ENCODE measurements around the gene TMEM139.
"Not testable (repeated sequence)": the region's sequence is repeated elsewhere in the genome, so short reads cannot be mapped to it uniquely, and the experiment has no call there.

TMEM139 gene

DNA sequence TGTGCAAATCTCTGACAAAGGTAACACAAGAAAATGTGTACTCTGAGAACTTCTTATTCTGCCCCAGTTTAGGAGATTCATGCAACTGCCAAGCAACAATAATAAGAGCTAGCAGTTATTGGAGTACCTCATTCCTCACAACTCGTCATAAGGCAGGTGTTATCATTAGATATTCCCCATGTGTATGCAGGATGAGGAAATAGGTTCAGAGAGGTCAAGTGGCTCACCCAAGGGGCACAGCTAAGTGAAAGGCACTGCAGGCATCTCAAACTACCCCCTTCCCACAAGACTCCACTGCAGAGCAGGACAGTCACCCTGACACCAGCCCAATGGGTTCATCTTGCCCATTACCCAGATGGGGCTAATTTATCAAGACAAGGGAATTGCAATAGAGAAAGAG is 22.9 kb upstream of the TMEM139 start:
- DNase-seq = no peak

DNA sequence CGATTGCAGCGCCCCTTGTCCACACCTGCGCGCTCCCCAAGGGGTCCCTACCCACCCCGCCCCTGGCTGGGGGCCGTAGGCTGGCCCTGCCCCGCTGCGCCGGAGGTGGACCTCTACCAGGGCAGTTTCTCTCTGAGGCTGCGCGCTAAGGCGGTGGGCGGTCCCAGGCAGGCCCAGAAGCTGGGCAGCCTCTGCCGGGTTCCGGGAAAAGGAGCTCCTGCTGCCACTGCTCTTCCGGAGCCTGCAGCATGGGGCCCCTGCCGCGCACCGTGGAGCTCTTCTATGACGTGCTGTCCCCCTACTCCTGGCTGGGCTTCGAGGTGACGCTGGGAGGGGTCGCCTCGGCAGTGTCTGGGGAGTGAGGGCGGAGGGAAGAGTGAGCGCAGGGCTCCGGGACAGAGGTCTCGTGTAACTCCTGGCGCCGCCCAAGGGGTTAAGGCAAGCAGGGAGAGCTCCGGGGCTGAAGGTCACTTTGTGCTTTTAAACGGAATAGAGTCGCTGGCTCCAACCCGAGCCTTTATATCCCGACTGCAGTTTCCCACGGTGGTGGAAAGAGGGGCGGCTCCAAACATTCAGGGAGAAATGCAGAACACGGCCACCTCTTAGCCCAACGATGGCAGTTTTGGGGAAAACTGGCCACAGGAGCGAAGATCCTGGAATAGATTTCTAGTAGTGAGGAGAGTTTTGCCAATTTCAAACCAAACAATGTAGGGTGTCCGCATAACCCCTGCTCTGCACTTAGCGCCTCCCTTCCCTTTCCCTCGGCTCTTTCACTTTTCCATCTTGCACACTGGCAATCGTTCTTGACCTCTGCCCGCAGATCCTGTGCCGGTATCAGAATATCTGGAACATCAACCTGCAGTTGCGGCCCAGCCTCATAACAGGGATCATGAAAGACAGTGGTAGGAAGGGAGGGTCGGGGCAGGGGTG is 21.2 kb upstream of the TMEM139 start, which contains the start of gene GSTK1:
Gene GSTK1 (plus strand): TSS at position 176 of the 930 bp plus-strand sequence. CDS start 73 bp downstream, at position 249.
- DNase-seq = peak; percentile 68

DNA sequence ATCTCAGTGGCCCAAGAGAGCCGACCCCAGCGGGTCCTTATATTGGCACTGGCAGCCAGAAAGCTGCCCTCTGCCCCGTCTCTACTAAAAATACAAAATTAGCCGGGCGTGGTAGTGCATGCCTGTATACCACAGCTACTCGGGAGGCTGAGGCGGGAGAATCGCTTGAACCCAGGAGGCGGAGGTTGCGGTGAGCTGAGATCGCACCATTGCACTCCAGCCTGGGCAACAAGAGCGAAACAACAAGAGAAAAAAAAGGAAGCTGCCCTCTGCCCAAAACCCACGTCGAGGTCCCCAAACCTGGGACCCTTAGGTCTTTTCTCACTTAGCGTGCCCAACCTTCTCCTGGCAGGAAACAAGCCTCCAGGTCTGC is 20.6 kb upstream of the TMEM139 start:
- not testable (repeated sequence) for DNase-seq

DNA sequence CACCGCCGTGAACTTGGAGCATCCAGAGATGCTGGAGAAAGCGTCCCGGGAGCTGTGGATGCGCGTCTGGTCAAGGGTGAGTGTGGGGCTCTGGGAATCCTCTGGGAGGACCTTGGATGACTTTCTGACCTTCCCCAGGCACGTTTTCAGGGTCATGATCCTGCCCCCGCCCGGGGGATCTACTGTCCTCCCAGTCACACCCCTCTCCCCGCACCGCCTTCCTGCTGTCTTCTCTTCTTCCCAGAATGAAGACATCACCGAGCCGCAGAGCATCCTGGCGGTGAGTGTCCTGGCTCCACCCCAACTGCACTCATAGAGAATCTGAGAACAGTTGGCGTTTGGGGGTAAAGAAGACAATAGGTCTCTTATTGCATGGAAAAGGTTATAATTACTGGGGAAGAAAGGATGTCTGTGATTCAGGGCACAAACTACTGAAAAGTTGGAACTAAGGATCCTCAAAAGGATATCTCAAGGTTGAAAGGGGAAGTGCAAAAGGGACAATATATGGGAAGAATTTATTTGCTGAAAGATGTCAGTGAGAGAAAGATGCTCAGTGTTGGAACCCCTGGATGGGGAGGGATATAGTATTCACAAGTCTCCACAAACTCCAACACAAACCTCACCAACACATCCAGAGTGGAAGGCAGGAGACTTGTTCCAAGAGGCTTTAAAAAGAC is 19.6 kb upstream of the TMEM139 start:
- no peak for DNase-seq

DNA sequence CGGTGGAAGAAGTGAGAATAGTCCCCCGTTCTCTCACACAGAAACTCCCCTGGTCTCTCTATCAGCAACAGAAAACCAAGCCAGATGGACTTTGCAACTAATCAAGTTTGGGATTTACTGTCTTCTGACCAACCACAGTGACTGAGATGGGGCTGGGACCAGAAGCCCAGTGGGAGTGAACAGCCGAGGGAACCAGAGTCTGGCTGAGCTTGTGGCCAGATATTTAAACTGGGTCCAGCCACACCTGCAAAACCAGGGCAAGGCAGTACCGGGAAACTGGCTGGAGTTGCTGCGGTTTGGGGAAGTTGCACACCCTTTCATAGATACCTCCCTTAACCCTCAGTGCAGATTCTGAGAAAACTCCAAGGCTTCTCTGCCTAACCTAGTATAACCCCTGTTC is 15.5 kb upstream of the TMEM139 start:
- no peak for DNase-seq

DNA sequence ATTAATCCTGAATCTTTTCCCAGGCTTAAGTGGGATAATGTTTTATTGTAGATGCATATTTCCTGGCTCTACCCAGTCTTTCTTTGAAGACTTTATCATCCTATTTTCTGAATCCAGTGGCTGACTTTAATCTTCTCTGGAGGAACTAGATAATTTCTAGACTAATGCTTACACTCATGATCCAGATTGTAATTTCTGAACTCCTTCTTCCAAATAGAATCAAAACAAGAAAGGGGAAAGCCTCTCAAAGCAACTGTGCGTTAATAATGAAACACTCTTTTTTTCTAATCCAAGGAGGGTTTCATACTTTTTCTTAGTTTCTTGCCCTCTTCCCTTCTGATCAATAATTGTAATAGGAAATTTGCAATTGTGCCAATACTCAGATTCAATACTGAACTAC is 13.5 kb upstream of the TMEM139 start:
- no peak for DNase-seq

DNA sequence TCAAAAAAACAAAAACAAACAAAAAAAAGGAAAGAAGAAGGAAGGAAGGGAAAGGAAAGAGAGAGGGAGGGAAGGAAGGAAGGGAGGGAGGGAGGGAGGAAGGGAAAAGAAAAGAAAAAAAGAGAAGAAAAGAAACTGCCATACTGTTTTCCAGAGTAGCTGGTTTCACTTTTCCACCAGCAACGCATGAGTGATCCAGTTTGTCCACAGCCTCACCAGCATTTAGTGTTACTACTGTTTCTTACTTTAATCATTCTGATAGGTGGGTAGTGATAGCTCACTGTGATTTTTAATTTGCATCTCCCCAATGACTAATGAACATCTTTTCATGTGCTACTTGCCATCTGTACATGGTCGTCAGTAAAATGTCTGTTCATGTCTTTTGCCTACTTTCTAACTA is 11.9 kb upstream of the TMEM139 start:
- no peak for DNase-seq

DNA sequence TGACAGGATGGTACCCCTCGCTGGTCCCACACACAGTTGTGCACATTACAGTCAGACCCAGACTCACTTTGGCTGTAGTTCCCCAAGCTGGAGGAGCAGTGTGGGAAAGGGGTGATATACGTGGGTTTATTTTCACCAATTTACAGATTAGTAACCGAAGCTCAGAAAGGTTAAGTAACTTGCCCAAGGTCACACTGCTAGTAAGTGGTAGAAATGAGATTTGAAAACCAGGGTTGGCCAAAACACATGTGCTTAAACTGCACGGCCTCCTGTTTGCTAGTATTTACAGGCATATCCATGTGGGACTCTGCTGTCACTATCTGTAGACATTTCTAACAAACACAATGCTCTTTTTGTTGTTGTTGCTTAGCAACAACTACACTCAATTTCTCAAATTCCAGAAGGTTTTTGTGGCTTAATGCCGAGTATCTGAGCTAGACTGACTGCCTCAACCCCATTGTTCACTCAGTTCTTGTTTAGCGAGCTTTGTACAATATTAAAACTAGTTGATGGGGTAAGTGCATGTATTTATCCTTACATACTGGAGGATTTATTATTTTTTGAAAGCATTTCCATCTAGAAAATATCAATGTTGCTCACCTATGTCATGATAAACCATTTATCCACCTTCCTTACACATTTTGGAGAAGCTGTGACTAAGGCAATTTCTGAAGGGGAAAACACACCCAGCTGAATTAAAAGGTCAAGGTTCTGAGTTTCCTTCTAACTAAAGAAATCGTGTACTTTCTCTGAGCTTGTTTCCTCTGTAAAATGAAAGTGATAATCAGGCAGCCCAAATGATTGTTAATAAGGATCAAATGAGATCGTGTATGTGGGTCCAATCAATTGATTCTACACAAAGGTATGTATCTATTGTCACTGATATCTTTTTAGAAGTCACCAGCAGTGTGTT is 5.3 kb upstream of the TMEM139 start:
- DNase-seq = peak; percentile 26

DNA sequence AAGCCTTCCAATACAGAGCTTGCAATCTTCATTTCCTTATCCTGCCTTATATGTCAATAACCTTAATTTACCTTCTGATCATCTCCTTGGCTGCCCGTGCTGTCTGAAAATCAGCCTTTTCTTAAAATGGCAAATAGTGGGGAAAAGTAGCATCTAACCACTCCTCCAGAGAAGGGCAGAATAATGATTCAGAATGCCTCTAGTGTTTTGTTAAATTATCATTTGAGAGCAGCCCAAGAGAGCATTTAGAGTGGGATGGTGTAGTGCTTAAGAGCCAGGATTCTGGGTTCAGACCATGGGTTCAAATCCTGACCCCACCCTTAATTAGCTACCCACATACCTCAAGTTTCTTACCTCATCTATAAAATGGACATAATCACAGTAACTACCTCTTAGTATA is 4.6 kb upstream of the TMEM139 start:
- DNase-seq = no peak

DNA sequence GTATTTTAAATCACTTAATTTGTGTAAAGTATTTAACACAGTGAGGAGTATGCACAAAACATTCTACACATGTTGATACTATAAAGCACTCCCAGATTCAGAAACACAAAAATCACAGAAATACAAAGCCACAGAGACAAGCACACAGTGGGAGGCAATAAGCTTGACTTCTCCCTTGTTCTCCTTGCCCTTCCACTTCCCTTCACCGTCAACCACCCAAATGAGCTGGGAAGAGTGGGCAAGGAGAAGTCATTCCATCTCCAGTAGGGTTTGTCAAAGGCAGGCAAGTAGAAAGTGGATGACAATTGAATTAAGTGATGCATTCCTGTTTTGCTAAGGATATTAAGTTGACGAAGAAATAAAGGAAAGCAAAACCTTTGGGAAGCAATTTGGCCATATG is 4.2 kb upstream of the TMEM139 start:
- DNase-seq = no peak

DNA sequence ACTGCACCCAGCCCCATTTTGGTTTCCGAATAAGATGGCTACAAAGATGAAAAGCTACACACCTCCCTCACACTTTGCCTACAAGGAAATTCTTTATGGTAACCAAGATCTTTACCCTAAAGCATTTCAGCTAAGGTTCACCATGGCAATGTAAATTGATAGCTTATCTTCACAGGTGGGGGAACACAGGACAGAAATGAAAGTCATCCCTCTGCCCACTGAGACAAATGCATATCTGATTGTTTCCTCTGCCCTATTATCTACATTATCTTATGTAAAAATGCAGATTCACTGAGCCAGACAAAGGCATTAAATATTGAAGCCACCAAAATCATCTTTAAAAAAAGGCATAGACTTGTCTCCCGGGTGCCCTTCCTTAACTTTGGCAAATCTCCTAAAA is 3.2 kb upstream of the TMEM139 start:
- no peak for DNase-seq

DNA sequence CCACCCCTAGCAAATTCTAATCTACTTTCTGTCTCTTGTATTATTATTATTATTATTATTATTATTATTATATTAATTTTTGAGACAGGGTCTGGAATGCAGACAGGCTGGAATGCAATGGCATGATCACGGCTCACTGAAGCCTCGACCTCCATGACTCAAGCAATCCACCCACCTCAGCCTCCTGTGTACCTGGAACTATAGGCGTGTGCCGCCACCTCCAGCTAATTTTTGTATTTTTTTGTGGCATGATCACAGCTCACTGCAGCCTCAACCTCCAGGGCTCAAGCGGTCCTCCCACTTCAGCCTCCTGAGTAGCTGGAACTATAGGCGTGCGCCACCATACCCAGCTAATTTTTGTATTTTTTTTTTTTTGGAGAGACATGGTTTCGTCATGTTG is 2.6 kb upstream of the TMEM139 start:
- no peak for DNase-seq

DNA sequence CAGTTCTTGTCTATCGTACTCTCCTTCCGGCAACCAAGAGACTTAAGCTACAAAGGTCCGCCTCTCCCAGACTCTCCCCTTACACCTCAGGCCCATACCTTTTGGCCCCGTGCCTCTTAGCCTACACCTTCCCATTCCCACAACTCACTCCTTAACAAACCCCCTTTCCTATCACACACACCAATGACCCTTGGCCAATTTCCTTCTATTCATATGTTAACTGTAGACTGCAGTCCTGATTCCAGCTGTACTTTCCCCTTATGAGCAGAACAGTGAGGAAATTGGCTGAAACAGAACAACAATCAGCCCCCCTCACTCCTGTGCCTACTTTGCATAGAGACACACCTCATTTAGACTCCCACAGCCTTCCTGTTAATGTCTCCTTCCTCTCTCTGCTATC is 1.4 kb upstream of the TMEM139 start:
- no peak for DNase-seq

DNA sequence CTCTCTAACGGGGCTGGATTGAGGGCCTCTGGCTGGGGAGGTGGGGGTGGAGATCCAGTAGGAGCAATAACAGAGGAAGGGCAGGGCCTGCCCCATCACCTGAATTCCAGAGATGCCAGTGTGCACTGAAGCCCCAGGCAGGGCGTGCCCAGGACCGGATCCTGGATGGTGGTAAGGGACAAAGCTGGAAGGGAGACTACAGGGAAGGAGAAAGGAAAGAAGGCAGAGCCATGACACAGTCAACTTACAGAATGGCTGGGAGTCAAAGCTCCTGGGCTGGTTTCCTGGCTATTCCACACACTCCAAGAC is 666 bp downstream of the TMEM139 start:
- DNase-seq = no peak

DNA sequence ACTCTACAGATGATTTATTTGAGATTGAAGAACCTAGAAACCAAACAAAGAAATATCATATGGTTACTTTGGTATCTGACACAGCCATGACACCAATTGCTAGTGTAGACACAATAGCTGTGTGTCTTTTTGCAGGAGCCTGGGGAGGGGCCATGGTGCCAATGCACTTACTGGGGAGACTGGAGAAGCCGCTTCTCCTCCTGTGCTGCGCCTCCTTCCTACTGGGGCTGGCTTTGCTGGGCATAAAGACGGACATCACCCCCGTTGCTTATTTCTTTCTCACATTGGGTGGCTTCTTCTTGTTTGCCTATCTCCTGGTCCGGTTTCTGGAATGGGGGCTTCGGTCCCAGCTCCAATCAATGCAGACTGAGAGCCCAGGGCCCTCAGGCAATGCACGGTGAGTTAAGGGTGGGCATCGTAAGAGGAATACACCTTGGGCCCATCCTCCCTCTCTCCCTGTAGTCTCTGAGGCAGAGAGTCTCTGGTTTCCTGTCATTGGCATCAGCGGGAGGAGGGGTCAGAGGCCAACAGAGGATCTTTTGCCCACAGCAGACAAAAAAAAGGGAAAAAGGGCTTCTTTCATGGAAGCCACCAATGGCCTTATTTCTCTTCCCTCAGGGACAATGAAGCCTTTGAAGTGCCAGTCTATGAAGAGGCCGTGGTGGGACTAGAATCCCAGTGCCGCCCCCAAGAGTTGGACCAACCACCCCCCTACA is 1.2 kb downstream of the TMEM139 start:
- DNase-seq = no peak

DNA sequence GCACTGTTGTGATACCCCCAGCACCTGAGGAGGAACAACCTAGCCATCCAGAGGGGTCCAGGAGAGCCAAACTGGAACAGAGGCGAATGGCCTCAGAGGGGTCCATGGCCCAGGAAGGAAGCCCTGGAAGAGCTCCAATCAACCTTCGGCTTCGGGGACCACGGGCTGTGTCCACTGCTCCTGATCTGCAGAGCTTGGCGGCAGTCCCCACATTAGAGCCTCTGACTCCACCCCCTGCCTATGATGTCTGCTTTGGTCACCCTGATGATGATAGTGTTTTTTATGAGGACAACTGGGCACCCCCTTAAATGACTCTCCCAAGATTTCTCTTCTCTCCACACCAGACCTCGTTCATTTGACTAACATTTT is 1.7 kb downstream of the TMEM139 start:
- DNase-seq = no peak

DNA sequence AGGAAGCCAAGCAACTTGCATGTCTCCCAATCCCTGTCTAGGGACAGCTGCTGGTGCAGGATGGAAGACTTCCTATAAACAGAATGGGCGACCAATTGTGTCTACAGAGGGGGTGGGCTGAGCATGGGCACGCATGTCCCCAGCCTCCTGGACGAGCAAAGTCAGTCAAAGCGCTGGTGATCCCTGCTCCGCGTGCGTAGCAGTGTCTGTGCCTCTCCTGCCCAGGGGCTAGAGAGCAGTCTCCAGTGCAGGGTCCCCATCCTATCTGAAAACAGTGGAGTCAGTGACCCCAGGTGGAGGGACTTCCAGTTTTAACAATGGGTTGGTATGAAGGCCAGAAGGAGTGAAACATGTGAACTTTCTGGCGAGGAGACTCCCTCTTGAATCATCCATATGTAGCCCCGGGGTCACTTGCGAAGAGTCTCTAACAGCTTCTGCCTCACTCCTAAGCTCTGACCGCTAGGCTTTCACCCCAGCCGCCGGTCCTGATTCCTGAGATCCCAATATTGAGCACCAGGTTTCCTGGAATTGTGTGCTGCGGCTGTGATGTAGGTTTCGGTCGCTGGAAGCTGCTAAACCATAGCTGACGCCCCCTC is 2.7 kb downstream of the TMEM139 start:
- DNase-seq = no peak

DNA sequence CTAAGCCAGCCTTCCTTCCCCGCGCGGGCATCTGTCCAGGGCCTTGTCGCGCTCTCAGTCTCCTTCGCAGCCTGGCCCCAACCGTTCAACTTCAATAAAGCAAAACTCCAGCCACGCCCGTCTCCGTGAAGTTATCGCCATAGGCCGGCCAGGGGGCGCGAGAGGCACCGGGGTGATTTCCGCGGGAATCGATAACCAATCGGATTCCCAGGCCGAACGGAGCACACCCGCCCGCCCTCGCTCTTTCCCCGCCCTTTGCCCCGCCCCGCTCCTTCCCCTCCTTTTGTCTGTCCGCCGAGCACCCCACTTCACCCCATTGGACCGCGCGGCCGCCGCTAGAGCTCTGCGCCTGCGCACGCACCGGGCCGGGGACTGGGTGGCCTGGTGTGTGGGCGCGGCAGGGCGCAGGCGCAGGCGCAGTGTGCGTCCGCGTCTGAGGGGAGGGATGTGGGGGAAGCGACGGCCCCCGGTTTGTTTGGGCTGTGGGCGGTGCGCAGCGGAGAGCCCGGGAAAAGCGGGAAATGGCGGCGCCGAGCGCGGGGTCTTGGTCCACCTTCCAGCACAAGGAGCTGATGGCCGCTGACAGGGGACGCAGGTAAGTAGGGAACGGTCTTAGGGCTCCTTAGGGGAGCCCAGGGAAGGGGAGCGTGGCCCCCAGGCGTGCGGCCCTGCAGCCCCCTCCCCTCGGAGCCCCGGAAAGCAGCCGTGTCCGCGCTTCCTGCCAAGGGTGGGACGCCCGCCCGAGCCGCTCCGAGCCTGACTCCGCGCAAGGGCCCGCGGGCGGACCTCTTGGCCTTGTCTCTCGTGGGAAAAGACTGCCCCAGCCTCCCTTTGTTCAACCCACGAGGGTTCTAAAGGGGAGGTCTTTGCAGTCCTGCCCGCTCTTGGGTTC is 3.4 kb downstream of the TMEM139 start, which contains the start of gene CASP2:
Gene CASP2 (plus strand): TSS at position 417 of the 892 bp plus-strand sequence. CDS start 105 bp downstream, at position 522.
- peak; percentile 98 for DNase-seq

DNA sequence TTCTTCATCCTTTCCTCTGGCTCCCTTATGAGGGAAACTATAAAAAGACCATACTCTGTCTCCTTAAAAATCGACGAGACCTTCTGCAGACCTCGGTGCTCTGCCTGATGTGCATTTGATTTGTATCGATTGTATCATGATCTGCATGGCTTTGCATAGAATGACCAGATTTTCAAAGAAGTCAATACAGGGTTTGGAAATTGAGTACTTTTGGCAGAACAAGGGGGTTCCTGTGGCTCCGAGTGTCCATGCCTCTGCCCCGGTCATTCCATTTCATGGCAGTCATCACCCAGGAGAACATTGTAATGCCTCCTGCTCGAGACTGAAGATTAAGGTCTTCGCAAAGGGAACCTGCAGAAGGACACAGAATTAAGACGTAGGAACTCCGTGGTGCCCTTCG is 4.1 kb downstream of the TMEM139 start:
- DNase-seq = no peak

DNA sequence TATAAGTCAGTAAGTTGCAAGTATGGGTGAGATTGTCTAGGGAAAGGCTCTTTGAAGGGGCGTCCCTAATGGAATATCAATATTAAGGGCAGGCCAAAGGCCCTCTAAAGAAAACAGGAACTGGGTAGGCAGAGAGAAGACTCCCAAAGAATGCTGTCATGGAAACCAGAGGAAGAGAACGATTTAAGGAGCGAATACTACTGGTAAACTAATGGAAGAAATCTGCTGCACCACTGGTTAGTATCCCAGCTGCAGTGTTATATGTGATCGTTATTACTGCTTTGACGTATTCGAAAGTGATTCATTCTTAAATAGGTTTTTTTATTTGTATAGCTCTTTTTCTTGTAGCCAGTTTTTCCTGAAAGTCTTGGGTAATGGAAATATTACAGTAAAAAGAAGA is 4.7 kb downstream of the TMEM139 start:
- peak; percentile 9 for DNase-seq

DNA sequence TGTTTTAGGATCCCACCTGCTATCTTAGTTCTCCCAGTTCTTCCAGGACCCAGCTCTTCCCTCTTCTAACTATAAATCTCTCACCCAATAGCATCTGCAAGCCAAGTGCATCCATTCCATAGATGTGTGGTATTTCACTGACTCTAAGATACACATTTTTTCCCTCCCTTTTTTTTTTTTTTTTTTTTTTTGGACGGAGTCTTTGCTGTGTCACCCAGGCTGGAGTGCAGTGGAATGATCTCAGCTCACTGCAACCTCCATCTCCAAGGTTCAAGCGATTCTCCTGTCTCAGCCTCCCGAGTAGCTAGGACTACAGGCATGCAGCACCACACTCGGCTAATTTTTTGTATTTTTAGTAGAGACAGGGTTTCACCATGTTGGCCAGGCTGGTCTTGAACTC is 5.1 kb downstream of the TMEM139 start:
- DNase-seq = not testable (repeated sequence)

Data from NCI-H2227 treated with DMSO at 0.1 percent for 48 hours (cell line).